Prostate gland (tissue), 2 donors: ENCODE measurements around the gene AKAP12. TPM values are rescaled to one million over a fixed set of nuclear protein-coding genes. Genes with fewer than 3 reads are reported as not detected.

Experiments
- DNase-seq: peaks from one replicate; pipeline ENCODE4 v3.0.0-alpha.2; 2019; ENCODE audit warnings: low spot score
- H3K27ac ChIP-seq, 2 donors: fragments of 200-600 bp; sonication (generic); 2 replicates each; pipeline ENCODE4 v1.5.1; 2017 to 2019
- H3K27me3 ChIP-seq: fragments of 200-600 bp; sonication (generic); replicated peaks from 2 replicates; pipeline ENCODE4 v1.5.1; 2019; ENCODE audit not compliant: insufficient read depth
- H3K36me3 ChIP-seq, 2 donors: fragments of 200-600 bp; sonication (generic); 1 replicate in 1 of 2; 2 replicates in 1 of 2; pipeline versions ENCODE4 v1.5.1 to v1.8.1; 2017 to 2019
- H3K4me1 ChIP-seq: fragments of 200-600 bp; sonication (generic); replicated peaks from 2 replicates; pipeline ENCODE4 v1.5.1; 2019
- H3K4me3 ChIP-seq, 2 donors: fragments of 200-600 bp; sonication (generic); 2 replicates each; pipeline ENCODE4 v1.5.1; 2017 to 2019
- H3K9me3 ChIP-seq: fragments of 200-600 bp; sonication (generic); 2 replicates; pipeline ENCODE4 v1.5.1; 2017
- CTCF ChIP-seq, 4 experiments: fragments of 200-600 bp in 2 of 4; fragments of 450-650 bp in 2 of 4; sonication (generic) in 2 of 4; IDR thresholded peaks; 1 replicate in 3 of 4; 2 replicates in 1 of 4; pipeline ENCODE4 v1.5.1; 2016 to 2019; ENCODE audit warnings: antibody characterized with exemption in 4 of 4, mild to moderate bottlenecking in 2 of 4, moderate library complexity in 2 of 4
- POLR2A ChIP-seq: fragments of 450-650 bp; IDR thresholded peaks from one replicate; pipeline ENCODE4 v1.6.1; 2016; ENCODE audit warnings: antibody characterized with exemption, mild to moderate bottlenecking
- POLR2AphosphoS5 ChIP-seq: sonication (generic); formaldehyde crosslinking; IDR thresholded peaks from one replicate; pipeline ENCODE4 v1.6.1; 2017; ENCODE audit warnings: antibody characterized with exemption
- WGBS: methylation state at CpG from one replicate; pipeline ENCODE4 v1.1.5; 2018; 5-methylcytosine and 5-hydroxymethylcytosine counted together
- intact Hi-C: fragments of 100-400 bp; cut with DNase I; formaldehyde crosslinking; loops from one replicate; pipeline ENCODE4 v1.14.2; 2022
- total RNA-seq, 2 donors: library from RNA; depleted of rRNA; stranded (reverse); fragments of >200 nt; gene quantifications; one replicate each; pipeline ENCODE4 v1.1.0, GENCODE V29; 2016

The AKAP12 gene
- total RNA-seq, 2 donors from 2014 or later = 29.4 to 159 TPM

GRCh38 chr6:151335930-151336329, 96.2 kb downstream of the AKAP12 start:
- Histone ChIP-seq H3K36me3 (no peaks in the 10 kb centered on the region), H3K4me1 (no peaks in the 10 kb centered on the region), H3K27ac (no peak overlapping the region), H3K4me3 (no peak overlapping the region), H3K9me3 (no peaks in the 10 kb centered on the region), H3K27me3 (no peaks in the 10 kb centered on the region)
- no peak for DNase-seq
- no peak for TF ChIP-seq POLR2A
- TF ChIP-seq POLR2AphosphoS5 = no peak
- no peak for TF ChIP-seq CTCF (IDR thresholded peaks at IDR 0.05)
- intact Hi-C loops = loop anchor here (2.0 kb wide), 1 partner anchor 443 kb away; no protein-coding TSS in a partner anchor

GRCh38 chr6:151338651-151339200, 99.0 kb downstream of the AKAP12 start:
- intact Hi-C loops = no loop called here
- H3K9me3 ChIP-seq = no peaks in the 10 kb centered on the region
- TF ChIP-seq POLR2AphosphoS5 (no peak), POLR2A (no peak), CTCF (IDR thresholded peaks at IDR 0.05) (no peak)
- no peaks in the 10 kb centered on the region for H3K27me3 ChIP-seq
- no peak overlapping the region for H3K27ac ChIP-seq
- H3K4me1 ChIP-seq = no peaks in the 10 kb centered on the region
- 84% methylated on average over 11 of the region's 11 CpGs for WGBS
- no peaks in the 10 kb centered on the region for H3K36me3 ChIP-seq
- DNase-seq = no peak
- no peak overlapping the region for H3K4me3 ChIP-seq

- no peak for DNase-seq
- Histone ChIP-seq H3K36me3 (no peaks in the 10 kb centered on the region), H3K4me1 (no peaks in the 10 kb centered on the region), H3K27me3 (no peaks in the 10 kb centered on the region), H3K4me3 (no peak overlapping the region), H3K27ac (no peak overlapping the region), H3K9me3 (no peaks in the 10 kb centered on the region)
- TF ChIP-seq POLR2AphosphoS5 = no peak
- no peak for TF ChIP-seq CTCF (IDR thresholded peaks at IDR 0.05)
- no peak for TF ChIP-seq POLR2A
- intact Hi-C loops = no loop called here
- 82% methylated on average over 4 of the region's 4 CpGs for WGBS
Measured at GRCh38 chr6:151339369-151339768, 99.6 kb downstream of the AKAP12 start.

- H3K36me3 ChIP-seq = no peaks in the 10 kb centered on the region
- no peaks in the 10 kb centered on the region for H3K27me3 ChIP-seq
- no peak overlapping the region for H3K27ac ChIP-seq
- DNase-seq = no peak
- H3K4me3 ChIP-seq = no peak overlapping the region
- H3K4me1 ChIP-seq = no peaks in the 10 kb centered on the region
- H3K9me3 ChIP-seq = no peaks in the 10 kb centered on the region
- WGBS = 72% methylated on average over 15 of the region's 15 CpGs
- intact Hi-C loops = no loop called here
- TF ChIP-seq POLR2A (no peak), CTCF (IDR thresholded peaks at IDR 0.05) (no peak), POLR2AphosphoS5 (no peak)
Measured at GRCh38 chr6:151340219-151340978, 100.6 kb downstream of the AKAP12 start.
